ENCODE results near the gene ECM2.

The ECM2 gene

DNA sequence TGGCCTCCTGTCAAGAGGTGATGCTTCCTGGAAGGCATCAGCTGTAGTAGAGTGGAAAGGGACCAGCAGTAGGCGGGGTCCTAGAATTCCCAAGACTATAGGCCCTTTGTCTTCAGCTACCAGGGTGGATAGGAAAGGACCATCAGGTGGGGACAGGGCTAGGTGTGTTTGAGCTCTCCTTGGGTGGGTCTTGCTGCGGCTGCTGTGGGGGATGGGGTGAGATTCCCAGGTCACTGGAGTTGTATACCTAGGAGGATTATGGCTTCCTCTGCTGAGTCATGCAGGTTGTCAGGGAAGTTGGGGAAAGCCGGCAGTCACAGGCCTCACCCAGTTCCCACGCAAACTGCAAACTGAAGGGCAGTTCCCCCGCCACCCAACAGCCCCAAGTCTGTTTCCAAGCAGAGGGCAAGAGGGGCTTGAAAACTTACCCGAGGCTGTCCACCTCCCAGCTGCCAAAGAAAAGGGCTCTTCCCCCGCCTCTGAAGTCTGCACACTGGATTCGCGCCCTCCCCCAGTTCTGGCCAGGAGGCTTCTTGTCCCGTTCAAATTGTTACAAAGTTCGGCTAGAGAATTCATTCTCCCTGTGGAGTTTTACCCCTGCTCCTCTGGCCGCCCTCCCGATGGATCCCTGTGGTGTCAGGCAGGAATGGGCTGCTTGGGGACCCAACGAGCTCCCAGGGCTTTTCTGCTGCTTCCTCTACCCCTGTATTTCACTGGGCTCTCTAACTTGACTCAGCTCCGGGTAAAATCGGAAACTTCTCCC is 23.0 kb upstream of the ECM2 start:
- H3K27ac ChIP-seq (ENCODE audit: low read depth, low read length, severe bottlenecking) = no peak overlapping the region
- 95% methylated on average over 10 to 12 of the region's 16 CpGs for WGBS, 2 experiments (ENCODE audit: insufficient coverage in 2 of 2)
- H3K4me1 ChIP-seq (ENCODE audit: control insufficient read depth, insufficient read depth, low read length, poor library complexity, severe bottlenecking) = peaks cover 4% of the 10 kb centered on the region
- no peak overlapping the region for H3K4me3 ChIP-seq (ENCODE audit: extremely low read depth, insufficient read depth, low read length, poor library complexity, severe bottlenecking)
- no peaks in the 10 kb centered on the region for H3K36me3 ChIP-seq (ENCODE audit: control insufficient read depth, insufficient read depth, low read length)
- no peaks in the 10 kb centered on the region for H3K9me3 ChIP-seq (ENCODE audit: control insufficient read depth, low read length)

DNA sequence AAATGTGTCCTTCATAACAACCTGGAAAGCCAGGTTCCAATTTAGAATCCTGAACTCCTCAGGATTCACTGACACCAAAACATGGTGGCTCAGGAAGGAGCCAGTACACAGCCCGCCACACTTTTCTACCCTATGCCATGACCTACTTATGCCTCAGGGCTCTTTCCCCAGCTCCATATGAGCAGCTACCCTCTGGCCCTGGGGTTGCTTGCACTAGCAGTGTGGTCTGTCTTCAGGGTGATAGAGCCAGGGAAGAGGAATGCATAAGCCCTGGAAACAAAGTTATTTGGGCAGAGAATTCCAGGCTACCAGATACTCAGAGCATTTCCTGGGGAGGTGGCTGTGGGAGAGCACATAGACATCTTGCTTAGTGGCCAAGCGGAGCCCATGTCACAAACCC is 15.0 kb upstream of the ECM2 start:
- Histone ChIP-seq H3K4me1 (ENCODE audit: control insufficient read depth, insufficient read depth, low read length, poor library complexity, severe bottlenecking) (peaks cover 6% of the 10 kb centered on the region), H3K9me3 (ENCODE audit: control insufficient read depth, low read length) (no peaks in the 10 kb centered on the region), H3K27ac (ENCODE audit: low read depth, low read length, severe bottlenecking) (no peak overlapping the region), H3K4me3 (ENCODE audit: extremely low read depth, insufficient read depth, low read length, poor library complexity, severe bottlenecking) (no peak overlapping the region), H3K36me3 (ENCODE audit: control insufficient read depth, insufficient read depth, low read length) (no peaks in the 10 kb centered on the region)
- WGBS, 2 experiments (ENCODE audit: insufficient coverage in 2 of 2) = 100% methylated on average over 1 of the region's 2 CpGs

DNA sequence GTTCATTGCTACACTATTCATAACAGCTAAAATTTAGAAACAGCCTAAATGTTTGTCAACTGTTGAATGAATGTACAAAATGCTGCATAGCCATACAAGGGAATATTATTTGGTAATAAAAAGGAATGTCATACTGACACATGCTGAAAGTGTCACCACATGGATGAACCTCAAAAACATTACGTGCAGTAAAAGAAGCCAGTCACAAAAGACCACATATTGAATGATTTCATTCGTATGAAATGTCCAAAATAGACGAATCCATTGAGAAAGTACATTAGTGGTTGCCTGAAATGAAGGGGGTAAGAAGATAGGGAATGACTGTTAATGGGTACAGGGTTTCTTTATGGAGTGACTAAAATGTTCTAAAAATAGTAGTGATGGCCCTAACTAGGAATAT is 11.6 kb upstream of the ECM2 start:
- Histone ChIP-seq H3K27ac (ENCODE audit: low read depth, low read length, severe bottlenecking) (no peak overlapping the region), H3K9me3 (ENCODE audit: control insufficient read depth, low read length) (no peaks in the 10 kb centered on the region), H3K4me3 (ENCODE audit: extremely low read depth, insufficient read depth, low read length, poor library complexity, severe bottlenecking) (no peak overlapping the region), H3K36me3 (ENCODE audit: control insufficient read depth, insufficient read depth, low read length) (no peaks in the 10 kb centered on the region), H3K4me1 (ENCODE audit: control insufficient read depth, insufficient read depth, low read length, poor library complexity, severe bottlenecking) (peaks cover 6% of the 10 kb centered on the region)
- 87 to 97% methylated on average over 3 of the region's 3 CpGs for WGBS, 2 experiments (ENCODE audit: insufficient coverage in 2 of 2)

DNA sequence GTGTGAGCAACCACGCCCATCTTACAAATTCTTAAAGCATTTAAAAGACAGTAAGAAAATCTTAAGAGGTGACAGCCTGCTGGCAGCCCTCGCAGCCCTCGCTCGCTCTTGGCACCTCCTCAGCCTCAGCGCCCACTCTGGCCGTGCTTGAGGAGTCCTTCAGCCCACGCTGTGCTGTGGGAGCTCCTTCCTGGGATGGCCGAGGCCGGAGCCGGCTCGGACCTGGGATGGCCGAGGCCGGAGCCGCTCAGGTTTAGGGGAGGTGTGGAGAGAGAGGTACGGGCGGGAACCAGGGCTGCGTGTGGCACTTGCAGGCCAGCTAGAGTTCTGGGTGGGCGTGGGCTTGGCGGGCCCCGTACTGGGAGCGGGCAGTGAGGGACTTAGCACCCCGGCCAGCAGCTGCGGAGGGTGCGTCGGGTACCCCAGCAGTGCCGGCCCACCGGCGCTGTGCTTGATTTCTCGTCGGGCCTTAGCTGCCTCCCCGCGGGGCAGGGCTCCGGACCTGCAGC is 9.3 kb upstream of the ECM2 start:
- 96 to 97% methylated on average over 14 to 24 of the region's 33 CpGs for WGBS, 2 experiments (ENCODE audit: insufficient coverage in 2 of 2)
- Histone ChIP-seq H3K4me1 (ENCODE audit: control insufficient read depth, insufficient read depth, low read length, poor library complexity, severe bottlenecking) (no peaks in the 10 kb centered on the region), H3K36me3 (ENCODE audit: control insufficient read depth, insufficient read depth, low read length) (no peaks in the 10 kb centered on the region), H3K27ac (ENCODE audit: low read depth, low read length, severe bottlenecking) (no peak overlapping the region), H3K9me3 (ENCODE audit: control insufficient read depth, low read length) (no peaks in the 10 kb centered on the region), H3K4me3 (ENCODE audit: extremely low read depth, insufficient read depth, low read length, poor library complexity, severe bottlenecking) (no peak overlapping the region)

DNA sequence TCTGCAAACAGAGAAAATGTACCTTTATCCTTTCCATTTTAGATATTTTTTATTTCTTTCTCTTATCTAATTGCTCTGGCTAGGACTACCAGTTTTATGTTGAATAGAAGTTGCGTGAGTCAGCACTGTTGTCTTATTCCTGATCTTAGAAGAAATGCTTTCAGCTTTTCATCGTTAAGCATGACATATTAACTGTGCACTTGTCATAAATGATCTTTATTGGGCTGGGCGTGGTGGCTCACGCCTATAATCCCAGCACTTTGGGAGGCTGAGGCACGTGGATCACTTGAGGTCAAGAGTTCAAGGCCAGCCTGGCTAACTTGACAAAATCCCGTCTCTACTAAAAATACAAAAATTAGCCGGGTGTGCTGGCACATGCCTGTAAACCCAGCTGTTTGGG is 8.2 kb upstream of the ECM2 start:
- no peaks in the 10 kb centered on the region for H3K9me3 ChIP-seq (ENCODE audit: control insufficient read depth, low read length)
- no peak overlapping the region for H3K4me3 ChIP-seq (ENCODE audit: extremely low read depth, insufficient read depth, low read length, poor library complexity, severe bottlenecking)
- H3K4me1 ChIP-seq (ENCODE audit: control insufficient read depth, insufficient read depth, low read length, poor library complexity, severe bottlenecking) = no peaks in the 10 kb centered on the region
- 88 to 95% methylated on average over 6 to 7 of the region's 7 CpGs for WGBS, 2 experiments (ENCODE audit: insufficient coverage in 2 of 2)
- H3K27ac ChIP-seq (ENCODE audit: low read depth, low read length, severe bottlenecking) = no peak overlapping the region
- H3K36me3 ChIP-seq (ENCODE audit: control insufficient read depth, insufficient read depth, low read length) = no peaks in the 10 kb centered on the region

DNA sequence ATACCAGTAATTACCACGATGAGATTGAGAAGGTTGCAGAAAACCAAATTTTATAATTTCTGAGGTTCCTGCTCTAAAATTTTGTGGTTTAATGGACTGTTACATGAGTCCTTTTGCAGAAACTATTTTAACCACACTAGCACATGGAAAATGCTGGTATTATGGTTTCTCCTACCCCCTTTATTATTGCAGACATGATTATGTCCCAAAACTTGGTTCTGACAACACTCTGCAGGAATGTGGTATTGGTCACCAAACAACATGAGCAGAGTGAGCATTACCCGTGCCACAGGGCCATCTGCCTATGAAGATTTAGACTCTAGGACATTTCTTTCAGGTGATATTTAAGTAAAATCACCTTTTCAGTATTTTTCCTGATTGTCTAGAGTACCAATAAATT is 2.8 kb upstream of the ECM2 start:
- H3K36me3 ChIP-seq (ENCODE audit: control insufficient read depth, insufficient read depth, low read length) = no peaks in the 10 kb centered on the region
- no peaks in the 10 kb centered on the region for H3K4me1 ChIP-seq (ENCODE audit: control insufficient read depth, insufficient read depth, low read length, poor library complexity, severe bottlenecking)
- no peaks in the 10 kb centered on the region for H3K9me3 ChIP-seq (ENCODE audit: control insufficient read depth, low read length)
- WGBS, 2 experiments (ENCODE audit: insufficient coverage in 2 of 2) = no CpG with 5 or more reads among the region's 2 CpGs
- H3K27ac ChIP-seq (ENCODE audit: low read depth, low read length, severe bottlenecking) = no peak overlapping the region
- H3K4me3 ChIP-seq (ENCODE audit: extremely low read depth, insufficient read depth, low read length, poor library complexity, severe bottlenecking) = no peak overlapping the region

DNA sequence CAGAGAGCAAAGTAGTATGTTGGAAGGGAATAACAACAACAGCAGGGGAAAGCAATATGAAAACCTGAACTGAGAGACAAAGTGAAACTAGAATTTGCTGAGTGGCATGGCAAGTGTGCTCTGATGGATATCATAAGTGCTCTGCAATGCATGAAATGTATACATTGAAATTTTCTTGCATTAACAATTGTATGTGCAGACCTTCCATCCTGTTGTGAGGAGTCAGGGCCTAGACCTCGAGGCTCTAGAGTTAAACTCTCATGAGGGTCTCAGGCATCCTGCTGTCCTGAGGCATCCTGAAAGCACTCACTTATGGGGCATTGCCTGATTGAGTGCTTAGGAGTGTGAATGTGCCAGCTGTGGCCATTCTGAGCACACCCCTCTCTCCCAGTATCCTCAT is 1.1 kb downstream of the ECM2 start:
- H3K9me3 ChIP-seq (ENCODE audit: control insufficient read depth, low read length) = no peaks in the 10 kb centered on the region
- H3K27ac ChIP-seq (ENCODE audit: low read depth, low read length, severe bottlenecking) = no peak overlapping the region
- no peak overlapping the region for H3K4me3 ChIP-seq (ENCODE audit: extremely low read depth, insufficient read depth, low read length, poor library complexity, severe bottlenecking)
- WGBS, 2 experiments (ENCODE audit: insufficient coverage in 2 of 2) = 60 to 80% methylated on average over 1 of the region's 1 CpG
- H3K4me1 ChIP-seq (ENCODE audit: control insufficient read depth, insufficient read depth, low read length, poor library complexity, severe bottlenecking) = no peaks in the 10 kb centered on the region
- no peaks in the 10 kb centered on the region for H3K36me3 ChIP-seq (ENCODE audit: control insufficient read depth, insufficient read depth, low read length)

DNA sequence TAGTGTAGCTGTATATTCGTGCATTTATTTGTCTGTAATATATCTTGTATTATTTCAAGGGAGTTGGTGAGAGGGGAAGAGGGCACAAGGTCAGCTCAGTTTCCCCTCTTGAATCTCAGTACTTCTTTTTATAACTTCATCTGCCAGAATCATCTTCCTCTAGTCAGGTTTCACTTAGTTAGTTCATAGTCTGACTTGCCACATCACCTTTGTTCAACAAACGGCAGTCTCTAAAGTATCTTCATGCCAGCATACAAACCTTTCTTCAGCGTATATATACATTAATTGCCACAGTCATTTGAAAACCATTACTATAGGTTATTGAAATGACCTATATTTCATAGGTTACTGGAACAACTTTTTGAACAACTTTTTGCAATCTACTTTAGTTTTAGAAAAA is 1.6 kb downstream of the ECM2 start:
- WGBS, 2 experiments (ENCODE audit: insufficient coverage in 2 of 2) = no CpG with 5 or more reads among the region's 3 CpGs
- Histone ChIP-seq H3K4me3 (ENCODE audit: extremely low read depth, insufficient read depth, low read length, poor library complexity, severe bottlenecking) (no peak overlapping the region), H3K27ac (ENCODE audit: low read depth, low read length, severe bottlenecking) (no peak overlapping the region), H3K9me3 (ENCODE audit: control insufficient read depth, low read length) (no peaks in the 10 kb centered on the region), H3K4me1 (ENCODE audit: control insufficient read depth, insufficient read depth, low read length, poor library complexity, severe bottlenecking) (no peaks in the 10 kb centered on the region), H3K36me3 (ENCODE audit: control insufficient read depth, insufficient read depth, low read length) (no peaks in the 10 kb centered on the region)

DNA sequence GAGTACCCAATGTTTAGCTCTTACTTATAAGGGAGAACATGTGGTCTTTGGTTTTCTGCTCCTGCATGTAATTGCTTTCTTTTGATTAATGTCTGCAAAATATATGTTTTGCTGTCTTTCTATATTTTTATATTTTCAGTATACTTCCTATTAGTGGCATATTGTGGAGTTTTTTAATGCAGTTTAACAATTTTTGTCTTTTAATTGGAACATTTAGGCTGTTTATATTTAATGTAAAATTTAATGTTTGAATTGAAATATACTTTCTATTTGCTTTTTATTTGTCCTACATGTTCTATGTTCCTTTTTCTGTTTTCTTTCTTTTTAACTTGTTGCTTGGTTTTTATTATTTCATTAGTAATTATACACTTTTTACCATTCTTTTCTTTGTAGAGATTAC is 4.9 kb downstream of the ECM2 start:
- H3K9me3 ChIP-seq (ENCODE audit: control insufficient read depth, low read length) = no peaks in the 10 kb centered on the region
- H3K4me1 ChIP-seq (ENCODE audit: control insufficient read depth, insufficient read depth, low read length, poor library complexity, severe bottlenecking) = no peaks in the 10 kb centered on the region
- no peaks in the 10 kb centered on the region for H3K36me3 ChIP-seq (ENCODE audit: control insufficient read depth, insufficient read depth, low read length)
- no peak overlapping the region for H3K4me3 ChIP-seq (ENCODE audit: extremely low read depth, insufficient read depth, low read length, poor library complexity, severe bottlenecking)
- H3K27ac ChIP-seq (ENCODE audit: low read depth, low read length, severe bottlenecking) = no peak overlapping the region

DNA sequence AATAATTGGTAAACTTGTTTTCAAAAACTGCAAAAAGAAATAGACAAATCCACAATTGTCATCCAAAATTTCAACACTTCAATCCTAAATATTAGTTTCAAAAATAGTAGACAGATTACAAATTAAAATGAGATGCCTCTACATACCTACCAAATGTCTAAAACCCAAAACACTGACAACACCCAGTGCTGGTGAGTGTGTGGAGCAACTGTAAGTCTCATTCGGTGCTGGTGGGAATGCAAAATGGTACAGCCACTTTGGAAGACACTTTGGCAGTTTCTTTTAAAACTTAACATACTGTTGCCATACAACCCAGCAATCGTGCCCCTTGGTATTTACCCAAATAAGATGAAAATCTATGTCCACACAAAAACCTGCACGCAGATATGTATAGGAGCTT is 6.7 kb downstream of the ECM2 start:
- WGBS, 2 experiments (ENCODE audit: insufficient coverage in 2 of 2) = 100% methylated on average over 1 of the region's 3 CpGs; no CpG with 5 or more reads in 1 of the 2 experiments
- Histone ChIP-seq H3K4me1 (ENCODE audit: control insufficient read depth, insufficient read depth, low read length, poor library complexity, severe bottlenecking) (no peaks in the 10 kb centered on the region), H3K36me3 (ENCODE audit: control insufficient read depth, insufficient read depth, low read length) (no peaks in the 10 kb centered on the region), H3K9me3 (ENCODE audit: control insufficient read depth, low read length) (no peaks in the 10 kb centered on the region), H3K27ac (ENCODE audit: low read depth, low read length, severe bottlenecking) (no peak overlapping the region), H3K4me3 (ENCODE audit: extremely low read depth, insufficient read depth, low read length, poor library complexity, severe bottlenecking) (no peak overlapping the region)

DNA sequence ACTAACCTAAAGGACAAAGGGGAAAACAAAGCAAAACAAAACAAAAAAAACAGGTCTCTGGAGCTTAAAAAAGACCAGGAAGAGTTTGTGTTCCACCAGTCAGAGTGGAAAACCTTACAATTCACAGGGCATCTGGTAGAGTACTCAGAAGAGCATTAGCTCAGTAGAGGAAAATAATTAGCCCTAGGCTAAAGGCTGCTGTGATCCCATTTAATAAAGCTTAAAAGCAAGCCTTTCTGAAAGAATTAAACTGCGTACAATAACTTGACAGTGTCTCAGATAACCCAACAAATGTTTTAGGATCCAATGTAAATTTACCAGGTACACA is 7.3 kb downstream of the ECM2 start:
- no peaks in the 10 kb centered on the region for H3K4me1 ChIP-seq (ENCODE audit: control insufficient read depth, insufficient read depth, low read length, poor library complexity, severe bottlenecking)
- H3K27ac ChIP-seq (ENCODE audit: low read depth, low read length, severe bottlenecking) = no peak overlapping the region
- 88% methylated on average over 1 of the region's 1 CpG; no CpG with 5 or more reads in 1 of the 2 experiments for WGBS, 2 experiments (ENCODE audit: insufficient coverage in 2 of 2)
- H3K4me3 ChIP-seq (ENCODE audit: extremely low read depth, insufficient read depth, low read length, poor library complexity, severe bottlenecking) = no peak overlapping the region
- no peaks in the 10 kb centered on the region for H3K36me3 ChIP-seq (ENCODE audit: control insufficient read depth, insufficient read depth, low read length)
- no peaks in the 10 kb centered on the region for H3K9me3 ChIP-seq (ENCODE audit: control insufficient read depth, low read length)

Data from mesodermal cell (in vitro differentiated cells).